GM19438 (cell line): Measurements from ENCODE around the gene GRK3.
"Not testable (repeated sequence)": the region's sequence is repeated elsewhere in the genome, so short reads cannot be mapped to it uniquely, and the experiment has no call there.

Experiments
- ATAC-seq: cut with Tn5 transposase; IDR thresholded peaks from one replicate; pipeline ENCODE4 v1.9.1; 2021; ENCODE audit warnings: low read depth; ENCODE audit not compliant: unreplicated experiment

Gene GRK3

DNA sequence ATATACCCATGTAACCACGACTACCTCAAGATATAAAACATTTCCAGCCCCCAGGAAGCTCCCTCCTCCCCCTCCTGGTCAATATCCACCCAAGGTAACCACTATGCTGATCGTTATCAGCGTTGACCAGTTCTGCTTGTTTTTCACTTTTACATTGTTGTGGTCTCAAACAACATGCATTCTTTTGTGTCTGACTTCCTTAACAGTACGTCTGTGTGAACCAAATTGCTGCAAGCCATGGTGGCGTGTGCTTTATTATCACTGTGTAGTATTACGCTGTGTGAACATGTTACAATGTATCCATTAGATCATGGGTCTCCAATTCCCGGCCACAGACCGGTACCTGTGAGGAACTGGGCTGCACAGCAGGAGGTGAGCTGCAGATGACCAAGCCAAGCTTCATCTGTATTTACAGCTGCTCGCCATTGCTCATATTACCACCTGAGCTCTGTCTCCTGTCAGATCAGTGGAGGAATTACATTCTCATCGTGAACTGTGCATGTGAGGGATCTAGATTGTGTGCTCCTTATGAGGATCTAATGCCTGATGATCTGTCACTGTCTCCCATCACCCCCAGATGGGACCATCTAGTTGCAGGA lies 15.5 kb upstream of the GRK3 start:
- no peak for ATAC-seq

DNA sequence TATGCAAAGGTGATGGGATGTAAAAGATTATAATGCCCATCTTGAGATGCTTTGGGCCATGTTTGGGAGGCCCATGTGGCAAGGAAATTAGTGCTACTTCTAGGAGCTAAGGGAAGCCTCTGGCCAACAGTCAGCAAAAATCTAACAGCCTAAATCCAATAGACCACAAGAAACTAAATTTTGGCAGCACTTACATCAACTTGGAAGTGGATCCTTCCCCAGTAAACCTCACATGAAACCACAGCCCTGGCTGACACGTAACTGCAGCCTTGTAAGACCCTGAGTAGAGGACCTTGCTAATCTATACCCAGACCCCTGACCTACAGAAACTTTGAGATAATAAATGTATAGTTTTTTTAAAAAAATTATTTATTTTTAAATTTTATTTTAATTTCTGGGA lies 13.1 kb upstream of the GRK3 start:
- no peak for ATAC-seq

GRCh38 chr22:25552405-25552804 lies 12.1 kb upstream of the GRK3 start:
- ATAC-seq = not testable (repeated sequence)

DNA sequence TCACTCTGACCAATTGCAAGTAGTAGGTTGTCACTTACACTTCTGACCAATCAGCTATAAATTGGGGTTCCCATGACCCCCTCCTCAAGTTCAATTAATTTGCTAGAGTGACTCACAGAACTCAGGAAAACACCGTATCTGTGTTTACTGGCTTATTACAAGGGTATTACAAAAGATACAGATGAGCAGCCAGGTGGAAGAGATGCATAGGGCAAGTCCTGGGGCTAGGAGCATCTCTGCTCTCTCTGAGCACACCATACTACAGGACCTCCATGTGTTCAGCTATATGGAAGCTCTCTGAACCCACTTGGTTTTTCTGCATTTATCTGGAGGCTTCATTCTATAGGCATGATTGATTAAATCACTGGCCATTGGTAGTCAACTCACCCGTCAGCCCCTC lies 11.3 kb upstream of the GRK3 start:
- ATAC-seq = no peak

DNA sequence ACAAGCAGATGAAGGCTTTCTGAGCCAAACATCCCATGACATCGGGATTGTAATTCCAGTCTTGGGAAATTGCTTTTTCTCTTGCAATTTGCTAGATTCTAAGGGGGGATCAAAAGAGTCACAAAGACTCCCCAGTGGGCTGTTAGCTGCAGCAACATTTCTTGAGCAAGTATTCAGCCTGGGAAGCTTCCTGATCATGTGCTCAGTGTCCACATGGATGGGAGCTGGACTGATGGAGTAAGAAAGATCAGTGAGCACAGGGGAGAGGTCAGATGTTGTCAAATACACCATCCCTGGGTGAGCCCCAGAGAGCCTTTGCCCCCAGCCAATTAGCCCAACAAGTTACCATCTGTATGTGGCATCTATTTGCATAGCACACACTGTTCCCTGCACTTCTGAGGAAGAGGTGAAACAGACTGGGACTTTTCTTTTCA lies 10.2 kb upstream of the GRK3 start:
- no peak for ATAC-seq

- ATAC-seq = no peak
Measured at GRCh38 chr22:25554689-25555088, 9.8 kb upstream of the GRK3 start.

DNA sequence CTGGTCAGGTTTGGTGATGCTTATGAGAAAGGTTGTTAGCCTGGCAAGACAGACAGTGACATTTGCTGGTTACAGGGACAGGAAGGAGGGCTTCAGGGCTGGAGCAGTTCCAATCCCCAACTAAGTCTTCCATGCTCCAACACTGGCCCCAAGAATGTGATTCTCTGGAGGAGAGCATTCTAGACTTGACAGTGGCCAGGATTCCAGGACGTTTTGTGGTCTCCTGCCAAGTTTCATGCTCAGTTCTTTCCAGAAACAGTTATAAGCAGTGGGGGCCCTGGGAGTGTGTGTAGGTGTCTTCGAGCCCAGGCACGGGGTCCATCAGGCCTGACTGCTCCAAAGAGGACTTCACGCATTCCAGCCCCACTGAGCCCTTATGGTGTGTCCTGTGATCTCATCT lies 8.9 kb upstream of the GRK3 start:
- ATAC-seq = no peak

GRCh38 chr22:25557218-25557617 lies 7.3 kb upstream of the GRK3 start:
- ATAC-seq = no peak

DNA sequence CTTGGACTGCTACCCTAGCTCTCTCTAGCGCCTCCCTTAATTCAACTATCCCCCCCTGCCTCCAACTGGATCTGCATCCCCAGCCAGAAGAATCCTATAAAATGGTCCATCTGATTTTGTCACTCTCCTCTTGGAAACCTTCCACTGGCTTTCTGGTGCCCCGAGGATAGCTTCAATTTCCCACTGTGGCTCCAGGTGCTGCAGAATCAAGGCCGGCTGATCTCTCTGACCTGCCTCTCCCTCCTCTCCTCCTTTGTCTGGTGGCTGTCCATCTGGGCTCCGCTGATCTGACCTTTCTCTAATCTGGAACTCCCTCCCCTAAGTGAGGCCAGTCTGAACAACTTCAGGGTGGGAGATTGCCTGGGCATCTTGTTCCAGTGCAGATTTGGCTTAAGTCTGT lies 6.1 kb upstream of the GRK3 start:
- no peak for ATAC-seq

DNA sequence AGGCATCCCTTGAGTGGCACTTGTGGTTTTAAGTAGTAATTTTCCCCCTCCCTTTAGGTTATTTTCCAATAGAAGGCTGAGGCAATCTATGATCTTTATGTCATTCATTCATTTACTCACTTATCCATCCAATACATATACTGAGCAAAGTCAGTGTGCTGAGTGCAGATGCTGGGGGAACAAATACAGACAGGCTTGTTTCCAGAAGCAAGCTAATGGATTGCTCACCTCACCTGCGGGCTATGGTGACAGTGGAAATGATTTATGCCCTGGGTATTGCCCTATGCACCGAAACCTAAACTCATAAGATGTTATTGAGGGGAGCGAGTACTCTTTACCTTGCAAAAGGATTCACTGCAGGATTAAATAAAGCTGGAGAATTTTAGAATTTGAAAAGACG lies 4.6 kb upstream of the GRK3 start:
- ATAC-seq = not testable (repeated sequence)

- not testable (repeated sequence) for ATAC-seq
Measured at GRCh38 chr22:25561182-25561581, 3.3 kb upstream of the GRK3 start.

- ATAC-seq = not testable (repeated sequence)
Measured at GRCh38 chr22:25561927-25562326, 2.5 kb upstream of the GRK3 start.

GRCh38 chr22:25562966-25563760 lies 1.3 kb upstream of the GRK3 start:
- ATAC-seq = not testable (repeated sequence)

GRCh38 chr22:25563761-25564319 lies 635 bp upstream of the GRK3 start:
- ATAC-seq = no peak

- no peak for ATAC-seq
Measured at GRCh38 chr22:25564979-25565677, 653 bp downstream of the GRK3 start.

GRCh38 chr22:25566186-25566897 lies 1.9 kb downstream of the GRK3 start:
- ATAC-seq = no peak

GRCh38 chr22:25566898-25567235 lies 2.4 kb downstream of the GRK3 start:
- ATAC-seq = no peak

DNA sequence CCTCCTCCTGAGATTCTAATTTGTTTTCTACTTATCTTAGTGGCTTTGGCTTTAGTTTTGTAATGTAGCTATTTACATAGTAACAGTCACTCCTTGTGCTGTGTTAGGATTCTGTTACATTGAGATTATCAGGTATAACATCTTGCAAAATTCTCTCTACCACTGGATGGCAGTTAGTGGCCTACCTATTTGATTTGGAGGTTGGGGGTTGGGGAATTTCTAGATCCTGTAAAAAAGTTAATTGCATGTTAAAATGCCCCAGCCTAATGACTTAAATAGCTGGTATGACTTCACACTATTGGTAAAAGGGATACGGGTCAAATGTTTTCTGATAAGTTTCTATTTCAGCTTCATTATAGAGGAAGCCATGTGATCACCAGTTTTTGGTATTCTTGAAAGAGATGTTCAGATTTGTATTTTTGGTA lies 2.8 kb downstream of the GRK3 start:
- no peak for ATAC-seq

GRCh38 chr22:25568066-25568465 lies 3.6 kb downstream of the GRK3 start:
- ATAC-seq = not testable (repeated sequence)

GRCh38 chr22:25569361-25569760 lies 4.9 kb downstream of the GRK3 start:
- no peak for ATAC-seq

DNA sequence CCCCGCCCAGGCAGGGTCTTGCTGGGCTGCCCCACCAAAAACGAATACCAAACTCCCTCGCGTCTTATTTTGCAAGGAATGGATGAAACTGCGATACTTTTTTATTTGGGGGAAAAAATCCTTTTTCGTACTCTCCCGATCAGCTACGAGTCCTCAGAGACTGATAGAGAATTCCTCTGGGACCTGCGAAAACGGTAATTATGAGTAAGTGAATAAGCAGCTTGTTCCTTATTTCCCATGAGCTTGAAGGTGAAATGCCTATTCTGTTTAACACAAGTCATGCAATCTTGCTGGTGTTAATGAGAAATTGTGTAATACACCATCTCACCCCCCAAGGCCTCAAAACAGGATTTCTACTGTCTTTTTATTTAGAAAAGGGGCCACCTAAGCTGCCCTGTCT lies 5.5 kb downstream of the GRK3 start:
- ATAC-seq = no peak
